NCI-H82 treated with DMSO at 0.1 percent for 48 hours (cell line): ENCODE results near the gene CA12.

Source experiments
- DNase-seq: peaks from one replicate; lab custom pipeline; 2025; ENCODE audit not compliant: unreplicated experiment; lab: John Stamatoyannopoulos, UW

Gene CA12

DNA sequence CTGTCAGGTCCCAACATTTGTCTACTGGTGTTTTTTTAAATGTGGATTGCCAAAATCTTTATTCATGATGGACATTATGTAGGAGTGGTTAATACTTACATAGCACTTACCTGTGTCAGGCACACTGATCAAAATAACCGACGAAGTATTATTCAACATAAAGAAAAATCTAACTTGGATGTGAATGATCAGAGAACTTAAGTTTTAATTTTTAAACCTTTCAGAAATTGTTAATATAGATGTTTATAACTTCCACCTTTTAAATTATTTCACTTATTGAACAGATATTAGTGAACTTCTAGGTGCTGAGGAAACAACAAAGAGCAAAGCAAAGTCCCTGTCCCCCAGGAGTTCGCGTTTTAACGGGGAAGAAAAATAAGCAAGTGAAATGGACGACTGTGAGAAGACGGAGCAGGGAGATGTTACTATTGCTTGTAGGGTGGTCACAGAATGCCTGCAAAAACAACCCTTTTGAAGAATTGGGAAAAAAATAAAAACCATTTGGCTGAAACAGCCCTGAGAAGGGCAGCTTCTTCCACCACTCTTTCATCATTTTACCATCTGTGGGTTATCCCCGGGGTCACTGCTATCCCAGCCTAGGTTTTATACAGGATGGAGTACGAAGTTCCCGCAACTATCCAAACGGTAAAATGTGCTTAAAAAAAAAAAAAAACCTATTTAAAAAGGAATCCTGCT is 105.2 kb downstream of the CA12 start:
- DNase-seq = no peak

DNA sequence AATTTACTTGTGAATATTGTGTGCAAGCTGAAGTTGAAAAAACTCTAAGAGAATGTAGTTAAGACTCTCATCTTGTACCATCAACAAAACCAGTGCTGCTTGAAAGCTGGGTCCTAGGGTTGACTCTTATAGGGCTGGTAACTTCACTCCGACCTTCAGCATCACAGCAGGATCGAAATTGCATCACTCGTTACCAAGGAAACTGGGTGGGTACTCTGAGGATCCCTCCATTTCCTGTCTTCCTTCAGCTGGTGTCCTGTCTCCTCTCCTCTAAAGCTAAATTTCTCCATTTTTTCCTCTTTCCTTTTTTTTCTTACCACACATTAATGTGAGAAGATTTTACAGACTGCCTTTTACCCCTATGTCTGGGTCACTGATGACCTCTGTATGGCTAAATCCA is 107.2 kb downstream of the CA12 start:
- DNase-seq = no peak
